ENCODE results near the gene PRSS53. TPM values are rescaled to one million over a fixed set of nuclear protein-coding genes. Genes with fewer than 3 reads are reported as not detected.

PRSS53 gene
- total and polyA plus RNA-seq, 2 experiments from 2014 or later: 0.36 to 2.7 TPM

- TF ChIP-seq ZNF462 (CRISPR knock-in tag; IDR thresholded peaks at IDR 0.05) (no peak), CTCF (conservative IDR thresholded peaks at IDR 0.05; ENCODE audit: low read depth in 2 of 2) (no peak), ZNF331 (CRISPR knock-in tag; IDR thresholded peaks at IDR 0.05; ENCODE audit: low read depth) (no peak), EZH2phosphoT487 (IDR thresholded peaks at IDR 0.05; ENCODE audit: unreplicated experiment) (no peak), ZNF114 (CRISPR knock-in tag; IDR thresholded peaks at IDR 0.05) (no peak)
Measured at GRCh38 chr16:31130336-31130891, 41.7 kb upstream of the PRSS53 start (continued).

- peaks cover 45% of the 10 kb centered on the region for H3K36me3 Mint-ChIP-seq (ENCODE audit: low read depth)
- Histone ChIP-seq H2AFZ (no peak overlapping the region), H3F3A (replicated peaks; ENCODE audit: low read depth) (no peaks in the 10 kb centered on the region; the same call in 1 of the 2 replicates), H3K4me1 (ENCODE audit: insufficient read depth) (peaks cover 28% of the 10 kb centered on the region), H4K20me1 (replicated peaks; ENCODE audit: insufficient read depth) (no peaks in the 10 kb centered on the region; the same call in 1 of the 2 replicates), H3K27ac (ENCODE audit: low read depth) (peak overlapping the region; percentile 84; the same call in 1 of the 2 replicates), H3K36me3 (ENCODE audit: insufficient read depth) (peaks cover 9% of the 10 kb centered on the region), H3K4me3 (no peak overlapping the region), H3K79me2 (replicated peaks; ENCODE audit: insufficient read depth) (peaks cover 8% of the 10 kb centered on the region; the same call in 1 of the 2 replicates), H3K27me3 (ENCODE audit: insufficient read depth) (no peaks in the 10 kb centered on the region), H3K4me2 (no peak overlapping the region), H3K9me2 (ENCODE audit: insufficient read depth) (no peaks in the 10 kb centered on the region)
- no peak overlapping the region for H3K4me3 Mint-ChIP-seq
- DNase-seq (ENCODE audit: low spot score): no peak
- peak overlapping the region; percentile 98 for H3K27ac Mint-ChIP-seq
- H3K9me3 Mint-ChIP-seq: peaks cover 2% of the 10 kb centered on the region; the same call in 1 of the 3 replicates
- peaks cover 44% of the 10 kb centered on the region for H3K4me1 Mint-ChIP-seq
- peaks cover 22% of the 10 kb centered on the region for H3K27me3 Mint-ChIP-seq (ENCODE audit: insufficient read depth, low read depth, poor library complexity)
- TF ChIP-seq REST (IDR thresholded peaks at IDR 0.05; ENCODE audit: unreplicated experiment): no peak
- TF ChIP-seq EZH2phosphoT487 (IDR thresholded peaks at IDR 0.05; ENCODE audit: unreplicated experiment): no peak
- TF ChIP-seq JUNB (IDR thresholded peaks at IDR 0.05; ENCODE audit: unreplicated experiment): no peak
- no peak for TF ChIP-seq CTCF (conservative IDR thresholded peaks at IDR 0.05; ENCODE audit: low read depth in 2 of 2)
- no peak for TF ChIP-seq POLR2AphosphoS5 (IDR thresholded peaks at IDR 0.05; ENCODE audit: low read depth)
- TF ChIP-seq NANOG (IDR thresholded peaks at IDR 0.05; ENCODE audit: borderline replicate concordance): no peak
- TF ChIP-seq ZNF331 (CRISPR knock-in tag; IDR thresholded peaks at IDR 0.05; ENCODE audit: low read depth): no peak
- no peak for ATAC-seq
Measured at GRCh38 chr16:31129568-31130335, 41.0 kb upstream of the PRSS53 start.
